Activated T-helper 9 cell treated with anti-CD3 and anti-CD28 coated beads, Interleukin-2, amount 50 U/mL, for 16 hours (primary cell): ENCODE data around the gene CCNB1.
A peak's percentile ranks its signal among the peaks of the same experiment; 100 is the strongest.
"Not testable (repeated sequence)": the region's sequence is repeated elsewhere in the genome, so short reads cannot be mapped to it uniquely, and the experiment has no call there.

Source experiments
- DNase-seq: peaks from one replicate; pipeline ENCODE4 v3.0.0-alpha.2; 2020; ENCODE audit warnings: low read depth

CCNB1 gene

DNA sequence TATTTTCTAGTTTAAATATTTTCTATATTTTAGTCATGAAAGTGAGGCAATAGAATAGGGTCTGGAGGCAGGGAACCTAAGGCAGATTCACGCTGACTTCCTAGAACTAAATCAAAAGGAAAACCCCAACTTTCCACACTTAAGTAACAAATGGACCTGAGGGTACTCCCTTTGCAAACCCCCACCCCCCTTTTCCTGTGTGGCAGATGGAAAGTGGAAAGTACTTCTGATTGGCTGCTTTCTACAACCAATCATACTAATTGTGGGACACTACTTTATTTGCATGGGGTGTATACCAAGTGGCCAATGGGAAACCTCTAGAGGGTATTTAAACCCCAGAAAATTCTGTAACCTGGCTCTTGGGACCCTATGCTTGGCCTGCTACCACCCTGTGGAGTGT, 17.7 kb downstream of the CCNB1 start:
- DNase-seq: no peak

DNA sequence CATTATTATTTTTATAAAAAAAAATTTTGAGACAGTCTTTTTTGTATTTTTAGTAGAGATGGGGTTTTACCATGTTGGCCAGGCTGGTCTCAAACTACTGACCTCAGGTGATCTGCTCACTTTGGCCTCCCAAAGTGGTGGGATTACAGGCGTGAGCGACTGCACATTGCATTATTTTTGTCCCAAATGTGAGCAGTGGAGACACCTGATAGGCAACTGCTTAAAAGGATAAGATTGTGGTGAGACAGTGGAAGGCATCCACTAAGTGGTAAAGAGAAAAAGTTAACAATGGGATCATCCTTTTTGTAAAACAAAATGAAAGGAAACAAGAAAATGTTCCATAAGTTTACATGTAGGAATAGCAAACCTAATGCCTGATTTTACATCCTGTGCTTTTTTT, 20.4 kb downstream of the CCNB1 start:
- DNase-seq: no peak

DNA sequence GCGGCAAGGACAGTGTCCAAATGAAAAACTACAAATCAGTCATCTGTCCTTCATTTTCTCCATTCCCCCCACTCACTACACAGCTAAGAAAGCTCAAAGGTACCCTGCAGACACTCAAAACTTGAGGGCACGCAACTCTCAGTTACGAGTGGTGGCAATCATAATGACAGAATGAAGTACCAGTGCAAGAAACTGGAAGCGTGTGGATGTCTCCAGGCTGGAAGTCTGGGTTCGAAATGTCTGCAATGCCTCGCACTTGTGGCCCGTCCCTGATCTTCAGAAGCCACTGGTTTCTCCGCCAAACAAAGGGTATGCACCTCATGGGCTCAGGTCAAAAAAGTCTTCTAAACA, 21.8 kb downstream of the CCNB1 start:
- DNase-seq: no peak

DNA sequence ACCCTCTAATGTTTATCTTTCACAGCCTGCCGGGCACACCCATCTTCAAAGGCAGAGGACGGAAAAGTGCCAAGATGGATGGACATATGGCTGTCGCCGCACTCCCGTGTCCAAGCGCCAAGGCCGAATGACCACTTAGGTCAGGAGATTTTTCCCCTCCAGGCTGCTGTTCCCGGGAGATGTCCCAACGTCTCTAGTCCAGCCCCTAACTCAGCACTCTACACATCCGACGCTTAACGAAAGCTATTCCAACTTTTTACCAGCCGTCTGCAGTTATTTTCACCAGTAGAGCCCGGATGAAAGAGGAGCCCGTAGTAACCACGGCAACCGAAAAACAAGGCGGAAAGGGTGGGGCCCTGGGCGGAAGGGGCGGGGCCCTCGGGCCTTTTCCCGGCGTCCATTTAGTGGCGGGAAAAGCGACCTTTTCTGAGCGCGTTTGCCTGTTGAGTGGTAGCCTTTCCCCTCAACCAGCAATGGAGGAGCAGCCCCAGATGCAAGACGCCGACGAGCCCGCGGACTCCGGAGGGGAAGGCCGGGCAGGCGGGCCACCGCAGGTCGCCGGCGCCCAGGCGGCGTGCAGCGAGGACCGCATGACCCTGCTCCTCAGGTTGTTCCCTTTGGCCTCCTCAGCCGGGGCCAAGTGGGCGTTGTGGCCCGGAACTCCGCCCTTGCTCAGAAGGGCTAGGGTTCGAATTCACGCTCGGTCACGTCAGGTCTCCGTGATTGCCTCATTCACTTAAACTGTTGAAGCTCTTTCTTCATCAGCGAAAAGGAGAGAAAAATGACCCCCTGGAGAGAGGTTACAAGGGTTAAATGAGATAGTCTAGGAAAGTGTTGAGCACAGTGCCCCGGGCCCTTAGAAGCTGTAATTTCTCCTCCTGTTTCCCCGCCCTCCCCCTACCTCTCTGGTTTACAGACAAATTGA, 22.5 kb downstream of the CCNB1 start, which contains the start of gene CENPH:
TSS of gene CENPH (plus strand) at position 422 of the 925 bp plus-strand sequence. CDS start at position 474, 52 bp downstream.
- peak; percentile 86 for DNase-seq

DNA sequence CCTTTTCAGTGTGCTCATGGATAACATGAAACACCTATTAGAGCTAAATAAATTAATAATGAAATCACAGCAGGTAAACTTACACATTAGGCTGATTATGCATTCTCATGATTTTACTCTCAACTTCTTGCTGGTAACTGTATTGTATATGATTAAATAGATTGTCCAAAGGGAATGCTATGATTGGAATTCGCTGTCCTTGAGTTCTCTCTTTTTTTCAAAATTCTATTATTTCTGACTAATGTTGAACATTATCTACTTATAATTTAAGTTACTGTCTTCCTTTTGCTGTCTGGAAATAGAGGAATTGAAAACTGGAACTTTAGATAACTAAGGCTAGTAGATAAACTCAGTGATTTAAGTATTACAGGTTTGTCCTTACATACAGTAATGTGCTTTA, 35.5 kb downstream of the CCNB1 start:
- DNase-seq: no peak

DNA sequence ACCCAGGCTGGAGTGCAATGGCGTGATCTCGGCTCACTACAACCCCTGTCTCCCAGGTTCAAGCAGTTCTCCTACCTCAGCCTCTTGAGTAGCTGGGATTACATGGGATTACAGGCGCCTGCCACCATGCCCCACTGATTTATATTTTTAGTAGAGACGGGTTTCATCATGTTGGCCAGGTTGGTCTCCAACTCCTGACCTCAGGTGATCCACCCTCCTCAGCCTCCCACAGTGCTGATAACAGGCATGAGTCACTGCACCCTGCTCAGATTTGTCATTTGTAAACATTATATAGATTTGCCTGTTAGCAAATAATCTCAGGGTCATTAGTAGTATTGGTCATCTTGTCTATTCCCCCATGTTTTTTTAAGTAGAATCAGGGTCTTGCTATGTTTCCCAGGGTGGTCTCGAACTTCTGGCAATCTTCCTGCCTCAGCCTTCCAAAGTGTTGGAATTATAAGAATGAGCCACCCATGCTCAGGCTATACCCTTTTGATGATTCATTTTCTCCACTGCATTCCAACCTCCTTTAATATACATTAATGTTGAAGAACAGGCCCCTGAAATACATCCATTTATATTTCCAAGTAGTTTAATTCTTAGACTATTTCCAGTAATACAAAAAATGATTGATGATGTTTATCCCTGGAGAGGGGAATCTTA, 39.7 kb downstream of the CCNB1 start:
- no peak for DNase-seq

DNA sequence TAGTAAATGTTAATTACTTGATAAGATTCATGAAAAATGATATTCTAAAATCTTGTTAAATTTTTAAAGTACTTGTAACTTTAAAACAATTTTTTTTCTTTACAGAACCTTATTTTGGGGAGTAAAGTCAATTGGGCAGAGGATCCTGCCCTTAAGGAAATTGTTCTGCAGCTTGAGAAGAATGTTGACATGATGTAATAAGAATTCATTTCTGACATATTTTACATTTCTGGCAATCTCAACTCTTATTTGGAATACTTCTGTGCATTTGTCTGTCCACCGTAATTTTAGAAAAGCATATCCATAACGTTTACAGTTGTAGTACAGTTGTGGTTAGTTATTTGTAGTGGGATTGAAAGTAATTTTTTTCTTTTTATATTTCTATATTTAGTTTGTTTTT, 42.7 kb downstream of the CCNB1 start:
- DNase-seq: no peak

DNA sequence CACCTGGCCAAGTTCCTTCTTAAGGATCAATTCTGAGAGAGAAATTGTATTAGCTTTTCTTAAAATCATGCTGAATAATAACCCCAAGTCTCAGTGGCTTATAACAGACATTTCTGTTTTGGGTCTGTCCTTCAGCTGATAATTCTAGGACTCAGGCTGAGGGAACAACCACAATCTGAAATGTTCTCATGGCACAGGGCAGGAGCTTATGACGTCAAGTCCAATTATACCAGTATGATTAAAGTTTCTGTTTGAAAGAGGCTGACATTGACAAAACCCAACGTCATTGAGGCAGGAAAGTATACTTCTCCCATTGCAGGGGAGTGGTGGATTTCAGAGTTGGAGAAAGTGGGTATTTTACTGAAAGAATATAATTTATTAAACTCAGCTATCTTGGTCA, 44.2 kb downstream of the CCNB1 start:
- no peak for DNase-seq

DNA sequence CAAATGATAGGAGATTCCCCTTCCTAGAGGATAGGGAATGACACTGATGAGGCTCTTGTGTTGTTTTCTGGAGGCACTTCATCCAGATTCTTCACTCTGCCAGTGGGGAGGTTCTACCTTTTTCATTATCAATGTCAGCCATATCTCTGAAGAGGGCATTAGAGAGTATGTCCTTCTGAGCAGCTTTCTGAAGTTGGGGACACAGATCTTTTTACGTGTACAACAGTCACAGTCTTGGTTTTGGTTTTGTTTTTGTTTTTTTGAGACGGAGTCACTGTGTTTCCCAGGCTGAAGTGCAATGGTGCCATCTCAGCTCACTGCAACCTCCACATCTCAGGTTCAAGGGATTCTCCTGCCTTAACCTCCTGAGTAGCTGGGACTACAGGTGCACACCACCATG, 45.1 kb downstream of the CCNB1 start:
- no peak for DNase-seq

DNA sequence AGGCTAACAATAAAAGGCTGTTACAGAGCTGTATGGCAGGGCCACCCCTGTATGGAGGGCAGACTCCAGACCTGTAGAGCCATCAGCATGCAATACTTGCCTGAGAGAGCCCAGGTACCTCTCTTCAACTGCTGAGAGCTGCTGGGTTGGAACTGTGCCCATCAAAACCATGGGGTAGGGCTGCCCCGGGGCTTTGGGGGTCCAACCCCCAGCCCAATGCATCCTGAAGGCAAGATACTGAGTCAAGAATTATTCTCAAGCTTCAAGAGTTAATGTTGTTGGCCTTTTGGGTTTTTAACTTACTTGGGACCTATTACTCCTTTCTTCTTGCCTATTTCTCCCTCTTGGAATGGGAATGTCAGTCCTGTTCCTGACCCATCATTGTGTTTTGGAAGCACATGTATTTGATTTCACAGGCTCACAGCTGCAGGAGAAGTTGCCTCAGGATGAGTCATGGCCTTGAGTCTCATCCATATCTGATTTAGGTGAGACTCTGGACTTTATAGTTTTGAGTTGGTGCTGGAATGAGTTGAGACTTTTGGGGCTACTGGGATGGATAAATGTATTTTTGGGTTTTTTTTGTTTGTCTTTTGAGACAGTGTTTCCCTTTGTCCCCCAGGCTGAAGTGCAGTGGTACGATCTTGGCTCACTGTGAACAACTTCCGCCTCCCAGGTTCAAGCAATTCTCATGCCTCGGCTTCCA, 46.7 kb downstream of the CCNB1 start:
- no peak for DNase-seq

DNA sequence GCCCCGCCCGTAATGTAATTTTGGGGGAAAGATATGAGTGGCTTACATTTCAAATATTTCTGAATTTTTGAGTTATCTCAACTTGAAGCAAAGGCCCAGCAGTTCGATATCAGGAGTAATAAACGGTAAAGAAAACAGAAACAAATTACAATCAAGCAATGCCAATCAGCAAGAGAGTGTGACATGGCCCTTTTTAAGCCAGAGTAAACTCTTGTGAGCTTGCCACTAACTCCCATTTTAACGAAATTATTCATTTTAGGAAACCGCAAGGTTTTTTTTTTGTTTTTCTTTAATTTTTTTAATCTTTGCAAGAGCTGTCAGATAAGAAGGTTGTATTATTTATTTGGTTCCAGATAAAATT, 50.2 kb downstream of the CCNB1 start:
- no peak for DNase-seq

DNA sequence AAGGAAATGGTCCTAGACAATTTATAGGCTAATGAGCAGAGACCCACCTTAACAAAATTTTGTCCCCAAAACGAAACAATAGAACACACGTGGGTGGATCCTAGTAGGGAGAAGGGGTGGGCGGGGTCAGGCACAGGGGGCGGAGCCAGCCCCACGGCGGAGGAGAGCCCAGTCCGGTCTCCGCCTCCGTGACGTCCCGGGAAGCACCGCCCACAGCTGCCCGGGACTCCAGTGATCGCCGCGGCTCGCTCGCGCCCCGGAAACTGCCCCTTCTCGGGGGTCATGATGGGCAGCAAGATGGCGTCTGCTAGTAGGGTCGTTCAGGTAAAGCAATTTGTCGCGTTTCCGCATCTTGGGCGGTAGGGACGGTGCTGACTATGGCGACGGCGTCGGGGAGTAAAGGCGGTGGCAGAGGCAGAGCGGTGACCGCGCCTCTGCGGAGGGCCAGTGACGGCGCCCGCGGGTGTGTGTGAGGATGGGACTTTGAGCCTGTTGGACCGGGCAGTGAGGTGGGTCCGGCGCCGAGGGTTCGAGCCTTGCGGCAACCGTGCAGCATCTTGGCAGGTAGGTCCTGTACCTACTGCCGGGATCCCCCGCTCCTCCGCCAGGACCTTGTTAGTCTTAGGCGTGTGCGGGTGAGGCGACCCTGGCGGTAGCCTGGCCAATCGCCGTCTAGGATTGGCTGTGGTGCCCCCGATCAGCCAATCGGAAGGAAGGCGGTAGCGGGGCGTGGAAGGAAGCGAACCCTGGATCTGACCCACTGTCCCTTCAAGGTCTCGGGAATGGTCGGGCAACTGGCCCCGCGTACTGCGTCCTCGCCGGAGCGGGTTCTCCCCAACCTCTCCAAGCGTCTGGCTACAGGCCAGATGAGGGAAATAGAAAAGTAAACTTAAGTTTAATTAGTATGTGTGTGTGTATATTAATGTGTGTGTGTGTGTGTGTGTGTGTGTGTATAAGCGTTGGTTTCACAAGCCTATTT, 50.9 kb downstream of the CCNB1 start:
- DNase-seq: peak; percentile 88

DNA sequence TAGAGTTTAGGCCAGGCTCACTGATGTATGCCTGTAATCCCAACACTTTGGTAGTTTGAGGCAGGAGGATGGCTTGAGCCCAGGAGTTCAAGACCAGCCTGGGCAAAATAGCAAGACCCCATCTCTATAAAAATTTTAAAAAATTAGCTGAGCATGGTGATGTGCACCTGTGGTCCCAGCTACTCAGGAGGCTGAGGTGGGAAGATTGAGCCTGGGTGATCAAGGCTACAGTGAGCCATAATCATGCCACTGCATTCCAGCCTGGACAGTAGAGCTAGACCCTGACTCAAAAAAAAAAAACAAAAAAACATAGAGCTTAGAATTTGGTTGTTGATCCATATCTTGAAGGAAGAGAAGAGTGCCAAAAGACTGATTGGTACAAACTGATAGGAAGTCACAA, 53.0 kb downstream of the CCNB1 start:
- DNase-seq: no peak

DNA sequence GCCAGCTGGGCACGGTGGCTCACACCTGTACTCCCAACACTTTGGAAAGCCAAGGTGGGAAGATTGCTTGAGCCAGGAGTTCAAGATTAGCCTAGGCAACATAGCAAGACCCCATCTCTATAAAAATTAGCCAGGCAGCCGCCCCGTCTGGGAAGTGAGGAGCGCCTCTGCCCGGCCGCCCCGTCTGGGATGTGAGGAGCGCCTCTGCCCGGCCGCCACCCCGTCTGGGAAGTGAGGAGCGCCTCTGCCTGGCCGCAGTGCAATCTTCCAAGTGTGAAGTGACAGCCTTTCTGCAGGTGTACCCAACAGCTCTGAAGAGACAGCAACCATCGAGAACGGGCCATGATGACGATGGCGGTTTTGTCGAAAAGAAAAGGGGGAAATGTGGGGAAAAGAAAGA, 53.4 kb downstream of the CCNB1 start:
- not testable (repeated sequence) for DNase-seq

DNA sequence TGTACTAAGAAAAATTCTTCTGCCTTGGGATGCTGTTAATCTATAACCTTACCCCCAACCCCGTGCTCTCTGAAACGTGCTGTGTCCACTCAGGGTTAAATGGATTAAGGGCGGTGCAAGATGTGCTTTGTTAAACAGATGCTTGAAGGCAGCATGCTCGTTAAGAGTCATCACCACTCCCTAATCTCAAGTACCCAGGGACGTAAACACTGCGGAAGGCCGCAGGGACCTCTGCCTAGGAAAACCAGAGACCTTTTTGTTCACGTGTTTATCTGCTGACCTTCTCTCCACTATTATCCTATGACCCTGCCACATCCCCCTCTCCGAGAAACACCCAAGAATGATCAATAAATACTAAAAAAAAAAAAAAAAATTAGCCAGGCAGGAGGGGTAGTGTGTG, 53.9 kb downstream of the CCNB1 start:
- DNase-seq: not testable (repeated sequence)

DNA sequence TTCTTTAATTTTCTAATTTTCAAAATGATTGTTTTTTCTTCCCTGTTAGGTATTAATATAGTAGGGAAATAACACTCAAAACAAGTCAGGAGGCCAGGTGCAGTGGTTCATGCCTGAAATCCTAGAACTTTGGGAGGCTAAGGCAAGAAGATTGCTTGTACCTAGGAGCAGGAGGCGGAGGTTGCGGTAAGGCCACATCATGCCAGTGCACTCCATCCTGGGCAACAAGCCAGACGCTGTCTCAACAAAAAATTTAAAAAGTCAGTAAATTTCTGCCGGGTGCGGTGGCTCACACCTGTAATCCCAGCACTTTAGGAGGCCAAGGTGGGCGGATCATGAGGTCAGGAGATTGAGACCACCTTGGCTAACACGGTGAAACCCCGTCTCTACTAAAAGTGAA, 57.6 kb downstream of the CCNB1 start:
- DNase-seq: no peak

DNA sequence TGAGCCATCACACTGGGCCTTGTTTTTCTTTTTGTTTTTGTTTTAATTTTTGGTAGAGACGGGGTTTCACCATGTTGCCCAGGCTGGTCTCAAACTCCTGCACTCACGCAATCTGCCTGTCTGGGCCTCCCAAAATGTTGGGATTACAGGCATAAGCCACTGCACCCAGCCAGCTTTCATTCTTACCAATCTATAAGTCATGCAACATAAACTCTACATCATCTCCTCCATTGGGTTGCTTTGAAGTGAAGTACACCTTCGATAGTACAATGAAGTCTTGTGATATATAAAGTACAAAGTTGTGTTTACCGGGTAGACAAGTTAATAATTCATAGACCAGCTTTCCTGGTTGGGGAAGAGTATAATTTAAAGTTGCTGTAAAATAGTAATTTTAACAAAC, 58.9 kb downstream of the CCNB1 start:
- no peak for DNase-seq
